Neural cell (in vitro differentiated cells): ENCODE data around the gene DSTN. TPM values are rescaled to one million over a fixed set of nuclear protein-coding genes. Genes with fewer than 3 reads are reported as not detected.

Experiments used
- H2AFZ ChIP-seq: fragments of 200-600, 300-800 bp; sonication (generic), shearing (Covaris generic); 2 replicates; pipeline ENCODE4 v1.6.0; 2014; ENCODE audit warnings: low read depth, mild to moderate bottlenecking, antibody characterized with exemption, low read length, moderate library complexity
- H3F3A ChIP-seq: fragments of 200-600 bp; shearing (Covaris generic); 2 replicates; pipeline ENCODE4 v1.6.1; 2016; ENCODE audit warnings: mild to moderate bottlenecking, moderate library complexity, mixed read lengths, antibody characterized with exemption, low read length; ENCODE audit not compliant: insufficient read depth, poor library complexity, severe bottlenecking
- H3K27ac ChIP-seq: fragments of 200-600, 300-800 bp; sonication (generic), shearing (Covaris generic); 2 replicates; pipeline ENCODE4 v1.5.1; 2014; ENCODE audit warnings: mild to moderate bottlenecking, low read length, moderate library complexity
- H3K27me3 ChIP-seq: fragments of 300-800, 200-600 bp; sonication (generic), shearing (Covaris generic); 2 replicates; pipeline ENCODE4 v1.6.0; 2014; ENCODE audit warnings: mild to moderate bottlenecking, low read depth, low read length, moderate library complexity; ENCODE audit not compliant: insufficient read depth
- H3K36me3 ChIP-seq: fragments of 300-800, 200-600 bp; sonication (generic), shearing (Covaris generic); 2 replicates; pipeline ENCODE4 v1.5.1; 2014; ENCODE audit warnings: mild to moderate bottlenecking, antibody characterized with exemption, low read length, moderate library complexity; ENCODE audit not compliant: insufficient read depth
- H3K4me2 ChIP-seq: fragments of 300-800, 200-600 bp; sonication (generic), shearing (Covaris generic); 2 replicates; pipeline ENCODE4 v1.6.0; 2014; ENCODE audit warnings: mild to moderate bottlenecking, low read length
- H3K4me3 ChIP-seq: fragments of 300-800, 200-600 bp; sonication (generic), shearing (Covaris generic); 2 replicates; pipeline ENCODE4 v1.5.1; 2014; ENCODE audit warnings: mild to moderate bottlenecking, low read length, moderate library complexity
- H3K79me2 ChIP-seq: fragments of 200-600 bp; shearing (Covaris generic); replicated peaks from 2 replicates; pipeline ENCODE4 v1.6.0; 2014; ENCODE audit warnings: mild to moderate bottlenecking, low read length, moderate library complexity; ENCODE audit not compliant: insufficient read depth
- H3K9ac ChIP-seq: fragments of 300-800, 200-600 bp; sonication (generic), shearing (Covaris generic); 2 replicates; pipeline ENCODE4 v1.6.1; 2016; ENCODE audit warnings: mild to moderate bottlenecking, low read length, mixed read lengths
- H3K9me2 ChIP-seq: fragments of 200-600 bp; shearing (Covaris generic); 2 replicates; pipeline ENCODE4 v1.6.1; 2016; ENCODE audit warnings: mild to moderate bottlenecking, low read length, mixed read lengths; ENCODE audit not compliant: insufficient read depth
- H3K9me3 ChIP-seq: fragments of 200-600, 300-800 bp; sonication (generic), shearing (Covaris generic); 2 replicates; pipeline ENCODE4 v1.6.1; 2016; ENCODE audit warnings: mild to moderate bottlenecking, mixed run types, low read length, moderate library complexity, mixed read lengths
- H4K20me1 ChIP-seq: fragments of 200-600 bp; shearing (Covaris generic); 2 replicates; pipeline ENCODE4 v1.6.1; 2016; ENCODE audit warnings: mild to moderate bottlenecking, mixed run types; ENCODE audit not compliant: insufficient read depth
- CTCF ChIP-seq: fragments of 450-650 bp; IDR thresholded peaks from 2 replicates; pipeline ENCODE4 v1.5.1; 2014; ENCODE audit warnings: antibody characterized with exemption, mild to moderate bottlenecking, moderate library complexity; ENCODE audit not compliant: poor library complexity, severe bottlenecking
- EP300 ChIP-seq: fragments of 450-650 bp; conservative IDR thresholded peaks from 2 replicates; pipeline ENCODE4 v1.6.1; 2014; ENCODE audit warnings: antibody characterized with exemption, mild to moderate bottlenecking, moderate library complexity; ENCODE audit not compliant: poor library complexity, severe bottlenecking
- EZH2 ChIP-seq: fragments of 200-600, 300-800 bp; shearing (Covaris generic), sonication (generic); IDR thresholded peaks from 2 replicates; pipeline ENCODE4 v1.6.1; 2014; ENCODE audit warnings: antibody characterized with exemption, low read length, borderline replicate concordance, mild to moderate bottlenecking; ENCODE audit not compliant: insufficient read depth, poor library complexity, severe bottlenecking
- MXI1 ChIP-seq: fragments of 450-650 bp; conservative IDR thresholded peaks from 2 replicates; pipeline ENCODE4 v1.6.1; 2014; ENCODE audit warnings: antibody characterized with exemption, mild to moderate bottlenecking; ENCODE audit not compliant: poor library complexity, severe bottlenecking
- POLR2AphosphoS5 ChIP-seq: IDR thresholded peaks from 2 replicates; pipeline ENCODE4 v1.6.1; 2012
- RAD21 ChIP-seq: fragments of 450-650 bp; conservative IDR thresholded peaks from 2 replicates; pipeline ENCODE4 v1.6.1; 2014; ENCODE audit warnings: antibody characterized with exemption, mild to moderate bottlenecking, moderate library complexity
- REST ChIP-seq: IDR thresholded peaks from 2 replicates; pipeline ENCODE4 v1.6.1; 2012; ENCODE audit warnings: borderline replicate concordance
- SMC3 ChIP-seq: fragments of 450-650 bp; conservative IDR thresholded peaks from 2 replicates; pipeline ENCODE4 v1.6.1; 2014; ENCODE audit warnings: antibody characterized with exemption, mild to moderate bottlenecking, moderate library complexity; ENCODE audit not compliant: poor library complexity
- TAF1 ChIP-seq: IDR thresholded peaks from 2 replicates; pipeline ENCODE4 v1.6.1; 2012; ENCODE audit warnings: low read depth
- polyA plus RNA-seq: library from polyadenylated mRNA; depleted of rRNA; stranded (reverse); fragments of >200 nt; gene quantifications from 2 replicates; pipeline ENCODE4 v1.2.3, GENCODE V29; 2014

Gene DSTN
- polyA plus RNA-seq, 1 donor from 2014 or later: 276 TPM

GRCh38 chr20:17595856-17596255, 26.0 kb downstream of the DSTN start:
- H3K4me3 ChIP-seq: no peak overlapping the region
- no peak overlapping the region for H3K4me2 ChIP-seq
- no peaks in the 10 kb centered on the region for H4K20me1 ChIP-seq
- TF ChIP-seq EP300: no peak
- TF ChIP-seq SMC3: no peak
- TF ChIP-seq REST: no peak
- TF ChIP-seq MXI1: no peak
- TF ChIP-seq POLR2AphosphoS5: no peak
- no peak for TF ChIP-seq EZH2
- H3F3A ChIP-seq: no peaks in the 10 kb centered on the region
- no peak overlapping the region for H3K27ac ChIP-seq
- H3K9me2 ChIP-seq: no peaks in the 10 kb centered on the region
- H3K79me2 ChIP-seq: peaks cover 31% of the 10 kb centered on the region
- H3K27me3 ChIP-seq: no peaks in the 10 kb centered on the region
- H3K9me3 ChIP-seq: no peaks in the 10 kb centered on the region
- peaks cover 4% of the 10 kb centered on the region for H3K36me3 ChIP-seq
- no peak overlapping the region for H3K9ac ChIP-seq
- H2AFZ ChIP-seq: no peak overlapping the region

GRCh38 chr20:17598013-17598550, 28.2 kb downstream of the DSTN start:
- H3K27me3 ChIP-seq: no peaks in the 10 kb centered on the region
- H3K9me2 ChIP-seq: no peaks in the 10 kb centered on the region
- H3K36me3 ChIP-seq: peaks cover 4% of the 10 kb centered on the region
- H3K79me2 ChIP-seq: peaks cover 30% of the 10 kb centered on the region
- no peaks in the 10 kb centered on the region for H3F3A ChIP-seq
- H2AFZ ChIP-seq: no peak overlapping the region
- no peaks in the 10 kb centered on the region for H4K20me1 ChIP-seq
- TF ChIP-seq EZH2 (no peak), POLR2AphosphoS5 (no peak), EP300 (no peak), MXI1 (no peak), SMC3 (no peak), RAD21 (no peak), CTCF (no peak), REST (no peak), TAF1 (no peak)
- no peak overlapping the region for H3K4me2 ChIP-seq
- H3K9ac ChIP-seq: no peak overlapping the region
- no peaks in the 10 kb centered on the region for H3K9me3 ChIP-seq
- no peak overlapping the region for H3K4me3 ChIP-seq
- H3K27ac ChIP-seq: no peak overlapping the region
